H1 (cell line): ENCODE results near the gene NSA2. TPM values are rescaled to one million over a fixed set of nuclear protein-coding genes. Genes with fewer than 3 reads are reported as not detected.

Experiments used
- BACH1 ChIP-seq: IDR thresholded peaks from 2 replicates; pipeline ENCODE4 v1.6.1; 2012; ENCODE audit warnings: low read length, improper control_type of control experiment
- BRCA1 ChIP-seq: IDR thresholded peaks from 2 replicates; pipeline ENCODE4 v1.6.1; 2012; ENCODE audit warnings: low read depth, low read length, improper control_type of control experiment
- CREB1 ChIP-seq: IDR thresholded peaks from 2 replicates; pipeline ENCODE4 v1.6.1; 2012; ENCODE audit warnings: inconsistent platforms
- CTBP2 ChIP-seq: IDR thresholded peaks from 2 replicates; pipeline ENCODE4 v1.7.0; 2011; ENCODE audit warnings: borderline replicate concordance, mild to moderate bottlenecking, moderate library complexity, mixed read lengths, low read length; ENCODE audit not compliant: insufficient read depth, insufficient read length
- EP300 ChIP-seq, 2 experiments: IDR thresholded peaks; 1 replicate in 1 of 2; 2 replicates in 1 of 2; pipeline ENCODE4 v1.6.1; 2011 to 2012; ENCODE audit warnings: low read depth in 2 of 2, low read length in 2 of 2, mild to moderate bottlenecking in 2 of 2, borderline replicate concordance in 1 of 2, inconsistent platforms in 1 of 2, moderate library complexity in 1 of 2
- GTF2F1 ChIP-seq: IDR thresholded peaks from 2 replicates; pipeline ENCODE4 v1.6.1; 2012; ENCODE audit warnings: low read depth, low read length, improper control_type of control experiment, borderline replicate concordance
- HDAC6 ChIP-seq: IDR thresholded peaks from one replicate; pipeline ENCODE4 v1.7.1; 2012; ENCODE audit warnings: low read depth, mild to moderate bottlenecking, inconsistent platforms, low read length, moderate library complexity
- JUND ChIP-seq: IDR thresholded peaks from 2 replicates; pipeline ENCODE4 v1.6.1; 2011; ENCODE audit warnings: mild to moderate bottlenecking, improper control_type of control experiment, low read length
- NRF1 ChIP-seq: IDR thresholded peaks from 2 replicates; pipeline ENCODE4 v1.6.1; 2011; ENCODE audit warnings: mild to moderate bottlenecking, low read depth, low read length, improper control_type of control experiment
- RNF2 ChIP-seq: fragments of 200-900, 300-1000 bp; sonication (generic); IDR thresholded peaks from 2 replicates; pipeline ENCODE4 v1.7.1; 2016; ENCODE audit warnings: borderline replicate concordance, low read depth, mild to moderate bottlenecking, antibody characterized with exemption, low read length; ENCODE audit not compliant: poor library complexity, severe bottlenecking; ENCODE audit errors: missing control alignments
- SP2 ChIP-seq: IDR thresholded peaks from 2 replicates; pipeline ENCODE4 v1.6.1; 2012; ENCODE audit warnings: mild to moderate bottlenecking, low read length, inconsistent platforms
- SP4 ChIP-seq: IDR thresholded peaks from 2 replicates; pipeline ENCODE4 v1.6.1; 2012; ENCODE audit warnings: low read length, inconsistent platforms
- YY1 ChIP-seq: IDR thresholded peaks from 2 replicates; pipeline ENCODE4 v1.6.1; 2011; ENCODE audit warnings: low read depth, mild to moderate bottlenecking, low read length
- ZNF274 ChIP-seq: IDR thresholded peaks from 2 replicates; pipeline ENCODE4 v1.7.0; 2012; ENCODE audit warnings: low read length, borderline replicate concordance; ENCODE audit errors: extremely low read depth
- polyA plus RNA-seq, 7 experiments: library from polyadenylated mRNA; depleted of rRNA in 3 of 7; stranded (reverse) in 5 of 7; unstranded in 2 of 7; fragments of >200 nt in 5 of 7; fragments of 200-250 nt in 2 of 7; gene quantifications; 1 replicate in 5 of 7; 2 replicates in 1 of 7; 4 replicates in 1 of 7; pipeline versions ENCODE4 v1.2.1 to v1.2.3, GENCODE V29; 2011 to 2013; ENCODE audit warnings: missing spikeins in 2 of 7, mixed read lengths in 2 of 7
- total RNA-seq: library from RNA; stranded (reverse); fragmentation: NEBNext Ultra II Directional; extraction: Animal tissue kit (Norgen Biotek cat#: 25700); gene quantifications from 2 replicates; pipeline ENCODE4 v1.2.1, GENCODE V29; 2021
- TF ChIP-seq, protein P1 (sequence below): IDR thresholded peaks from 2 replicates; pipeline ENCODE4 v1.6.1; 2012; ENCODE audit warnings: low read length, inconsistent platforms
- TF ChIP-seq, protein P2 (sequence below): IDR thresholded peaks from 2 replicates; pipeline ENCODE4 v1.6.1; 2012; ENCODE audit warnings: inconsistent platforms
- TF ChIP-seq, protein P3 (sequence below), 3 experiments: IDR thresholded peaks; 1 replicate in 2 of 3; 2 replicates in 1 of 3; pipeline versions ENCODE4 v1.5.1 to v1.6.1; 2011; ENCODE audit warnings: low read length in 3 of 3, mild to moderate bottlenecking in 3 of 3, inconsistent platforms in 2 of 3, low read depth in 1 of 3, moderate library complexity in 1 of 3; ENCODE audit not compliant: insufficient read depth in 1 of 3; ENCODE audit errors: control extremely low read depth in 1 of 3
- TF ChIP-seq, protein P4 (sequence below): IDR thresholded peaks from 2 replicates; pipeline ENCODE4 v1.6.1; 2012; ENCODE audit warnings: inconsistent platforms

NSA2 gene
- total and polyA plus RNA-seq, 2 of the 8 experiments (the other 6 are each of a cell fraction or from before 2014, with no cell fraction given): 17.0 to 68.7 TPM

DNA sequence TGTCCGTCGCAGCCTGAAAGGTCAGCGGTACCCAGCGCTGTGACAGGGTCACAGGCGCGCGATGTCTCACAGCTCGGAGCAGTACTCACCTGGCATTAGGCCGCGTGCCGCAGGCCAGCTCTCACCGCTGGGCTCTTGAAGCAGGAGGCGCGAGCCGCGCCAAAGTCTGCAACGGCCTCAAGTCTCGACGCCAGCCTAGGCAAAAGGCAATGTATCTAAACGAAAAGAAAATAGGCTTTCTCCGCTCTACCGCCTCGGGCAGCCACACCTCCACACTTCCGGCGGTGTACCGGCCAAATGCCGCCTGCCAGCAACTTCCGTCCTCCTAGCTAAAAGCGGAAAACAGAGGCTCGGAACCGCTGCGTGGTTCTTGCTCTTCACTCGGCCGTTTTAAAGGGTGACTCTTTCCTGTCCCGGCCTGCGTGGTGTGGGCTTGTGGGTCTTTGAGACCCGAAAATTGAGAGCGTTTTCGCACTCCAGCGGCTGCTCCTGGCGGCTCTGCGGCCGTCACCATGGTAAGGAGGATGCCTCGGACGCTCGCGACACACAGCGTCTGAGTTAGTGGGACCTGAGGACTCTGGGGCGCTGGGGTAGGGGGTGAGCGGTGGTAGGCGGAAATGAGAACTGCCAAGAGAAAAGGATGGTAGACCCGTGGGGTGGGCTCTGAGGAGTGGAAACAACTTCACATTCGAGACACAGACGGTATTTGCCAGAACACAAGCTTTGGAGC is at the start of gene NSA2, which contains the start of gene GFM2 (continued):
- TF ChIP-seq, protein P1, sequence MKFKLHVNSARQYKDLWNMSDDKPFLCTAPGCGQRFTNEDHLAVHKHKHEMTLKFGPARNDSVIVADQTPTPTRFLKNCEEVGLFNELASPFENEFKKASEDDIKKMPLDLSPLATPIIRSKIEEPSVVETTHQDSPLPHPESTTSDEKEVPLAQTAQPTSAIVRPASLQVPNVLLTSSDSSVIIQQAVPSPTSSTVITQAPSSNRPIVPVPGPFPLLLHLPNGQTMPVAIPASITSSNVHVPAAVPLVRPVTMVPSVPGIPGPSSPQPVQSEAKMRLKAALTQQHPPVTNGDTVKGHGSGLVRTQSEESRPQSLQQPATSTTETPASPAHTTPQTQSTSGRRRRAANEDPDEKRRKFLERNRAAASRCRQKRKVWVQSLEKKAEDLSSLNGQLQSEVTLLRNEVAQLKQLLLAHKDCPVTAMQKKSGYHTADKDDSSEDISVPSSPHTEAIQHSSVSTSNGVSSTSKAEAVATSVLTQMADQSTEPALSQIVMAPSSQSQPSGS: 0 out of 2 replicates have a peak, but pooled peaks have one; percentile 38
- TF ChIP-seq, protein P2, sequence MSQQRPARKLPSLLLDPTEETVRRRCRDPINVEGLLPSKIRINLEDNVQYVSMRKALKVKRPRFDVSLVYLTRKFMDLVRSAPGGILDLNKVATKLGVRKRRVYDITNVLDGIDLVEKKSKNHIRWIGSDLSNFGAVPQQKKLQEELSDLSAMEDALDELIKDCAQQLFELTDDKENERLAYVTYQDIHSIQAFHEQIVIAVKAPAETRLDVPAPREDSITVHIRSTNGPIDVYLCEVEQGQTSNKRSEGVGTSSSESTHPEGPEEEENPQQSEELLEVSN: peak; percentile 66
- no peak for TF ChIP-seq ZNF274
- TF ChIP-seq, protein P3, sequence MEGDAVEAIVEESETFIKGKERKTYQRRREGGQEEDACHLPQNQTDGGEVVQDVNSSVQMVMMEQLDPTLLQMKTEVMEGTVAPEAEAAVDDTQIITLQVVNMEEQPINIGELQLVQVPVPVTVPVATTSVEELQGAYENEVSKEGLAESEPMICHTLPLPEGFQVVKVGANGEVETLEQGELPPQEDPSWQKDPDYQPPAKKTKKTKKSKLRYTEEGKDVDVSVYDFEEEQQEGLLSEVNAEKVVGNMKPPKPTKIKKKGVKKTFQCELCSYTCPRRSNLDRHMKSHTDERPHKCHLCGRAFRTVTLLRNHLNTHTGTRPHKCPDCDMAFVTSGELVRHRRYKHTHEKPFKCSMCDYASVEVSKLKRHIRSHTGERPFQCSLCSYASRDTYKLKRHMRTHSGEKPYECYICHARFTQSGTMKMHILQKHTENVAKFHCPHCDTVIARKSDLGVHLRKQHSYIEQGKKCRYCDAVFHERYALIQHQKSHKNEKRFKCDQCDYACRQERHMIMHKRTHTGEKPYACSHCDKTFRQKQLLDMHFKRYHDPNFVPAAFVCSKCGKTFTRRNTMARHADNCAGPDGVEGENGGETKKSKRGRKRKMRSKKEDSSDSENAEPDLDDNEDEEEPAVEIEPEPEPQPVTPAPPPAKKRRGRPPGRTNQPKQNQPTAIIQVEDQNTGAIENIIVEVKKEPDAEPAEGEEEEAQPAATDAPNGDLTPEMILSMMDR (IDR thresholded peaks at IDR 0.05; ENCODE audit: control extremely low read depth in 1 of 3, insufficient read depth in 1 of 3, low read depth in 1 of 3, low read length in 3 of 3): no peak
- TF ChIP-seq JUND: peak; percentile 41; the same call in 1 of the 2 replicates
- 0 out of 3 replicates have a peak, but pooled peaks of 1 of the 2 experiments have one; percentile 45 for TF ChIP-seq EP300 (IDR thresholded peaks at IDR 0.05; ENCODE audit: borderline replicate concordance in 1 of 2, low read depth in 2 of 2, low read length in 2 of 2)
- TF ChIP-seq, protein P4, sequence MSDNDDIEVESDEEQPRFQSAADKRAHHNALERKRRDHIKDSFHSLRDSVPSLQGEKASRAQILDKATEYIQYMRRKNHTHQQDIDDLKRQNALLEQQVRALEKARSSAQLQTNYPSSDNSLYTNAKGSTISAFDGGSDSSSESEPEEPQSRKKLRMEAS: peak; percentile 73; the same call in 1 of the 2 replicates
- 0 out of 2 replicates have a peak, but pooled peaks have one; percentile 45 for TF ChIP-seq YY1
- TF ChIP-seq RNF2: no peak
- TF ChIP-seq SP2: no peak
- no peak for TF ChIP-seq CTBP2
- no peak for TF ChIP-seq HDAC6
- TF ChIP-seq SP4: peak; percentile 96
- TF ChIP-seq NRF1: no peak
- TF ChIP-seq GTF2F1: no peak
- no peak for TF ChIP-seq BRCA1
- TF ChIP-seq CREB1: peak; percentile 63
- TF ChIP-seq BACH1: peak; percentile 58; the same call in 1 of the 2 replicates
